ENCODE results near the gene RGS2. TPM values are rescaled to one million over a fixed set of nuclear protein-coding genes. Genes with fewer than 3 reads are reported as not detected.
A peak's percentile ranks its signal among the peaks of the same experiment; 100 is the strongest.

Gene RGS2
- total and polyA plus RNA-seq, 2 of the 4 experiments (the other 2 are of a cell fraction): 13.5 to 19.7 TPM

DNA sequence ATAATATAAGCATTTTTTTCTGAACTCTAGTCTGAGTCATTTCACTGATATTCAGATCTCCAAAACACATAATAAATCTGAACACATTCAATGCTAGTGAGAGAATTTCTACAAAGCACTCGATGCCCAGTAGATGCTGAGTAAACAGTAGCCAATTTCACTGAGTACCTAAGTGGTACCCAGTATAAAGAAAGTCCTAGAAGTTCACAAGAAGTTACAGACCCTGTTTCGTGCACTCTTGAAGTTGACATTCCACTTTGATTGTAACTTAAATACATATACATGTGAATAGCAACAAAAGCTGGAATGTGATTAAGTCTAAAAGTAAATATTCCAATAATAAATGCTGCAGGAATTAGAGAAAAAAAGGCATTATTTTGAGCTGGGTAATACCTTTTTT is 33.2 kb upstream of the RGS2 start:
- in situ Hi-C loops (cut with MboI; ENCODE audit: low sequenced_read_pairs): no loop called here
- H3K23ac ChIP-seq (ENCODE audit: low read depth, low read length): no peak overlapping the region

More for the DNA sequence above, 33.2 kb upstream of the RGS2 start:
- Histone ChIP-seq H3K4me2 (ENCODE audit: low read depth, low read length) (no peak overlapping the region), H3K4me1 (ENCODE audit: control insufficient read depth, insufficient read depth, low read length) (no peaks in the 10 kb centered on the region), H3K27me3 (ENCODE audit: control insufficient read depth, insufficient read depth, low read length) (no peaks in the 10 kb centered on the region), H3K27ac (ENCODE audit: insufficient read depth, low read length) (no peak overlapping the region), H4K91ac (ENCODE audit: insufficient read depth, low read depth, low read length) (no peak overlapping the region), H4K5ac (ENCODE audit: low read depth, low read length) (no peak overlapping the region), H2BK15ac (ENCODE audit: low read depth, low read length) (no peak overlapping the region), H3K14ac (replicated peaks; ENCODE audit: low read depth, low read length) (no peak overlapping the region), H2BK20ac (ENCODE audit: low read depth, low read length) (no peak overlapping the region), H3K18ac (ENCODE audit: low read depth, low read length) (no peak overlapping the region), H2AK9ac (replicated peaks; ENCODE audit: low read depth, low read length, poor library complexity) (no peak overlapping the region), H3K4ac (ENCODE audit: low read depth, low read length) (no peak overlapping the region), H3K9me3 (ENCODE audit: control insufficient read depth, insufficient read depth, low read length) (no peaks in the 10 kb centered on the region), H3K4me3 (ENCODE audit: insufficient read depth, low read depth, low read length) (no peak overlapping the region), H4K8ac (ENCODE audit: low read depth in 2 of 2, low read length in 2 of 2) (no peak overlapping the region), H2BK5ac (ENCODE audit: low read depth, low read length, poor library complexity, severe bottlenecking) (no peak overlapping the region), H3K36me3 (ENCODE audit: control insufficient read depth, insufficient read depth, low read length) (no peaks in the 10 kb centered on the region), H2AFZ (replicated peaks; ENCODE audit: low read length, poor library complexity) (no peak overlapping the region), H3K56ac (ENCODE audit: extremely low read depth, insufficient read depth, low read length) (no peak overlapping the region), H2AK5ac (ENCODE audit: low read depth, low read length) (no peak overlapping the region), H4K20me1 (ENCODE audit: insufficient read depth, low read length) (no peaks in the 10 kb centered on the region), H3K9ac (ENCODE audit: low read depth, low read length) (no peak overlapping the region), H2BK120ac (ENCODE audit: low read depth, low read length) (no peak overlapping the region), H3K9me1 (ENCODE audit: insufficient read depth, low read length) (no peaks in the 10 kb centered on the region), H3K79me1 (ENCODE audit: low read depth in 1 of 2, low read length in 2 of 2) (no peaks in the 10 kb centered on the region)
- dilution Hi-C loops (cut with HindIII; ENCODE audit: low sequenced_read_pairs, unreplicated experiment) (no loop called here), intact Hi-C loops (cut with micrococcal nuclease) (no loop called here)
- ATAC-seq (ENCODE audit: low read depth) (0 out of 2 replicates have a peak, but pooled peaks have one; percentile 24), DNase-seq (peak; percentile 23)
- CTCF ChIA-PET: no interaction called here
- WGBS, 2 experiments (ENCODE audit: extremely low coverage in 2 of 2, insufficient read length in 1 of 2): no CpG with 5 or more reads among the region's 2 CpGs
- BruUV-seq (replicated peaks): no TSS peak
- TF ChIP-seq POLR2A (IDR thresholded peaks at IDR 0.05; ENCODE audit: low read depth, low read length) (no peak), RCOR1 (IDR thresholded peaks at IDR 0.05; ENCODE audit: insufficient replicate concordance, low read length) (no peak), MAFK (IDR thresholded peaks at IDR 0.05; ENCODE audit: low read depth, low read length) (no peak), RAD21 (IDR thresholded peaks at IDR 0.05; ENCODE audit: low read length) (no peak), NFE2L2 (IDR thresholded peaks at IDR 0.05; ENCODE audit: low read depth, low read length) (no peak)
- TF ChIP-seq, protein P1, sequence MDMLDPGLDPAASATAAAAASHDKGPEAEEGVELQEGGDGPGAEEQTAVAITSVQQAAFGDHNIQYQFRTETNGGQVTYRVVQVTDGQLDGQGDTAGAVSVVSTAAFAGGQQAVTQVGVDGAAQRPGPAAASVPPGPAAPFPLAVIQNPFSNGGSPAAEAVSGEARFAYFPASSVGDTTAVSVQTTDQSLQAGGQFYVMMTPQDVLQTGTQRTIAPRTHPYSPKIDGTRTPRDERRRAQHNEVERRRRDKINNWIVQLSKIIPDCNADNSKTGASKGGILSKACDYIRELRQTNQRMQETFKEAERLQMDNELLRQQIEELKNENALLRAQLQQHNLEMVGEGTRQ (IDR thresholded peaks at IDR 0.05; ENCODE audit: low read depth, low read length): no peak
- POLR2A ChIA-PET (ENCODE audit: unreplicated experiment): no interaction called here
